ENCODE results near the gene TM9SF2. TPM values are rescaled to one million over a fixed set of nuclear protein-coding genes. Genes with fewer than 3 reads are reported as not detected.

Gene TM9SF2
- total RNA-seq, 1 donor from 2014 or later, result 118 TPM

GRCh38 chr13:99601535-99601934, 100.3 kb downstream of the TM9SF2 start:
- Histone ChIP-seq H3K4me1 (ENCODE audit: insufficient read depth, low read length) (peaks cover 6% of the 10 kb centered on the region), H2AFZ (ENCODE audit: low read depth, low read length) (no peak overlapping the region), H3K4me2 (ENCODE audit: low read length) (no peak overlapping the region), H3K27ac (ENCODE audit: low read depth, low read length) (no peak overlapping the region), H3K4me3 (ENCODE audit: insufficient read depth, low read depth, low read length) (no peak overlapping the region), H3K79me2 (ENCODE audit: insufficient read depth, low read length) (no peaks in the 10 kb centered on the region), H4K20me1 (ENCODE audit: insufficient read depth, low read length) (no peaks in the 10 kb centered on the region), H3K9ac (ENCODE audit: low read length) (no peak overlapping the region), H3K27me3 (ENCODE audit: insufficient read depth, low read length) (peaks cover 2% of the 10 kb centered on the region), H3K9me3 (ENCODE audit: insufficient read depth, low read depth, low read length) (no peaks in the 10 kb centered on the region), H3K36me3 (ENCODE audit: insufficient read depth, low read length) (no peaks in the 10 kb centered on the region)
- H3K27me3 Mint-ChIP-seq (ENCODE audit: low read depth, unreplicated experiment), result peaks cover 18% of the 10 kb centered on the region
- H3K4me3 Mint-ChIP-seq (ENCODE audit: unreplicated experiment), result no peak overlapping the region
- H3K4me1 Mint-ChIP-seq (ENCODE audit: low read depth, unreplicated experiment), result peaks cover 5% of the 10 kb centered on the region
- DNase-seq (ENCODE audit: low read depth) (no peak), FAIRE-seq (no peak)
- TF ChIP-seq EZH2 (IDR thresholded peaks at IDR 0.05; ENCODE audit: insufficient read depth, low read length), result no peak
- TF ChIP-seq CTCF (IDR thresholded peaks at IDR 0.05; ENCODE audit: insufficient read depth, low read depth, low read length), result no peak
- H3K9me3 Mint-ChIP-seq (ENCODE audit: unreplicated experiment), result no peaks in the 10 kb centered on the region
- no peak overlapping the region for H3K27ac Mint-ChIP-seq (ENCODE audit: unreplicated experiment)
- H3K36me3 Mint-ChIP-seq (ENCODE audit: low read depth, unreplicated experiment), result no peaks in the 10 kb centered on the region

- peaks cover 2% of the 10 kb centered on the region for H3K27me3 ChIP-seq (ENCODE audit: insufficient read depth, low read length)
- peaks cover 6% of the 10 kb centered on the region for H3K4me1 ChIP-seq (ENCODE audit: insufficient read depth, low read length)
- no peak for TF ChIP-seq EZH2 (IDR thresholded peaks at IDR 0.05; ENCODE audit: insufficient read depth, low read length)
- TF ChIP-seq CTCF (IDR thresholded peaks at IDR 0.05; ENCODE audit: insufficient read depth, low read depth, low read length), result no peak
- no peak overlapping the region for H3K4me2 ChIP-seq (ENCODE audit: low read length)
- no peaks in the 10 kb centered on the region for H3K9me3 Mint-ChIP-seq (ENCODE audit: unreplicated experiment)
- no peak overlapping the region for H3K27ac Mint-ChIP-seq (ENCODE audit: unreplicated experiment)
- no peak overlapping the region for H3K9ac ChIP-seq (ENCODE audit: low read length)
- no peak overlapping the region for H3K27ac ChIP-seq (ENCODE audit: low read depth, low read length)
- DNase-seq (ENCODE audit: low read depth) (no peak), FAIRE-seq (no peak)
- H3K36me3 Mint-ChIP-seq (ENCODE audit: low read depth, unreplicated experiment), result no peaks in the 10 kb centered on the region
- no peak overlapping the region for H3K4me3 Mint-ChIP-seq (ENCODE audit: unreplicated experiment)
- H3K27me3 Mint-ChIP-seq (ENCODE audit: low read depth, unreplicated experiment), result peaks cover 18% of the 10 kb centered on the region
- no peak overlapping the region for H3K4me3 ChIP-seq (ENCODE audit: insufficient read depth, low read depth, low read length)
- no peak overlapping the region for H2AFZ ChIP-seq (ENCODE audit: low read depth, low read length)
- H3K4me1 Mint-ChIP-seq (ENCODE audit: low read depth, unreplicated experiment), result peaks cover 5% of the 10 kb centered on the region
- no peaks in the 10 kb centered on the region for H3K36me3 ChIP-seq (ENCODE audit: insufficient read depth, low read length)
- H3K9me3 ChIP-seq (ENCODE audit: insufficient read depth, low read depth, low read length), result no peaks in the 10 kb centered on the region
- H4K20me1 ChIP-seq (ENCODE audit: insufficient read depth, low read length), result no peaks in the 10 kb centered on the region
- no peaks in the 10 kb centered on the region for H3K79me2 ChIP-seq (ENCODE audit: insufficient read depth, low read length)
Measured at GRCh38 chr13:99604636-99605035, 103.4 kb downstream of the TM9SF2 start.

DNA sequence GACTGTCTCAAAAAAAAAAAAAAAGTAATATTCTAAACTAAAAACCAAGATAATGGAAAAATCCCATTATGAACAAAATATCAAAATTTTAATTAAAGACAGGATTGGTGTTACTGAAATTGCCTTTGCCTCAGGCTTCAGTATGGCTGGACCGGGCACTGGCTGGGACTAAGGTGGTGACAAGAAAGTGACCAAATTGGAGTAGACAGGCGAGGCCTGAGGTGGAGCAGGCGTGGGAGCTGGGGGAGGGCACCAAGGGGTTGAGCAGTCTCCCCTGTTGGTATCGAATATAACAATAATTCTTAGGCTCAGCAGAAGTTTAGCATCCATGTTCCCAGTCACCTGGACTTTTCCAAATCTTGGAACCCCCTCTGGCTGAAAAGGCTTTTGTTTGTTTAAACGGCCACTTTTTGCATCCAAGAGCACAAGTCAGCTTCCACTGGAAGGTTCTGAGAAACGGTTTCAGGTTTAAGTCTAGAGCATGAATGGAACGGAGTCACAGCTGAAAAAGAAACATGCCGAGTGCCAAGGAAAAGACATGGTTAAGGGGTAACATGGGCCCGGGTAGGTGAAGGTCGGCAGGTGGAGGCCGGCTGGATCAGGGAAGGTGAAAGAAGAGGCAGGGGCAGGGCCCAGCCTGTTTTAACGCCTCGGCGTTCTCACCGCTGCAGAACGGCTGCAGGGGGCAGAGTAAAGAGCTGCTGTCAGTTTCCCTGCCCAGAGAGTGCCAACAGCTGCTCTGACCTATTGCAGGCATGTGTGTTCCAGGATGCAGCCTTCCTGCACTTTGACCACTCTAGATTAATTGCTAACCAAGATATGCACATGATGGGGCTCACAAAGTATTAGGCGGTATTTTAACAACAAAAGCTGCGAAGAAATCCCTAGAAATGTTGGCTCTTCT, 104.4 kb downstream of the TM9SF2 start:
- H3K9ac ChIP-seq (ENCODE audit: low read length), result peak overlapping the region; percentile 74

More for the DNA sequence above, 104.4 kb downstream of the TM9SF2 start:
- Mint-ChIP-seq H3K27me3 (ENCODE audit: low read depth, unreplicated experiment) (peaks cover 15% of the 10 kb centered on the region), H3K4me3 (ENCODE audit: unreplicated experiment) (peak overlapping the region; percentile 84), H3K4me1 (ENCODE audit: low read depth, unreplicated experiment) (peaks cover 5% of the 10 kb centered on the region), H3K27ac (ENCODE audit: unreplicated experiment) (peak overlapping the region; percentile 55), H3K36me3 (ENCODE audit: low read depth, unreplicated experiment) (no peaks in the 10 kb centered on the region), H3K9me3 (ENCODE audit: unreplicated experiment) (no peaks in the 10 kb centered on the region)
- Histone ChIP-seq H3K4me3 (ENCODE audit: insufficient read depth, low read depth, low read length) (peak overlapping the region; percentile 74), H3K27me3 (ENCODE audit: insufficient read depth, low read length) (peaks cover 2% of the 10 kb centered on the region), H3K9me3 (ENCODE audit: insufficient read depth, low read depth, low read length) (no peaks in the 10 kb centered on the region), H3K4me1 (ENCODE audit: insufficient read depth, low read length) (peaks cover 6% of the 10 kb centered on the region), H3K79me2 (ENCODE audit: insufficient read depth, low read length) (no peaks in the 10 kb centered on the region), H3K27ac (ENCODE audit: low read depth, low read length) (no peak overlapping the region), H4K20me1 (ENCODE audit: insufficient read depth, low read length) (no peaks in the 10 kb centered on the region), H3K36me3 (ENCODE audit: insufficient read depth, low read length) (no peaks in the 10 kb centered on the region), H2AFZ (ENCODE audit: low read depth, low read length) (peak overlapping the region; percentile 84), H3K4me2 (ENCODE audit: low read length) (peak overlapping the region; percentile 98)
- DNase-seq (ENCODE audit: low read depth) (peak; percentile 2), FAIRE-seq (no peak)
- TF ChIP-seq CTCF (IDR thresholded peaks at IDR 0.05; ENCODE audit: insufficient read depth, low read depth, low read length), result no peak
- no peak for TF ChIP-seq EZH2 (IDR thresholded peaks at IDR 0.05; ENCODE audit: insufficient read depth, low read length)

Data from astrocyte (in vitro differentiated cells and primary cell).